ENCODE measurements around the gene FPR1.

FPR1 gene

DNA sequence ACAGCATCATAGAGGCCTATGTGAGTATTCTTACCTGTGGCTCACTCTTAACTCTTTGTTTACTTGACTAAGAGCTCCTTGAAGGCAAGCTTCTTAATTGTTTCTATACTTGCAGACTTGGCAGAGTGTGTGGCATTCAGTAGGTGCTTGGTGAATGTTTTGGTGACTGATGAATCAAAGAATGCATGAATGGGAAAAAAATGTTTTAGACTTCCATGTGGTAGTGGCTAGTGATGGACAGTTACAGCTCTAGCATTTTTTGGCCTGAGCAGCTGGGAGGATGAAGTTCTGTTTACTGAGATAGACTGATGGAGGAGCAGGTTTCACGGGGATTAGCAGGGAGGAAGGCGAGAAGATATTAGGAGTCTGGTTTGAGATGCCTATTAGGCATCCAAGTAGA lies 41.5 kb downstream of the FPR1 start:
- Mint-ChIP-seq H3K27me3 (no peaks in the 10 kb centered on the region), H3K27ac (no peak overlapping the region)

DNA sequence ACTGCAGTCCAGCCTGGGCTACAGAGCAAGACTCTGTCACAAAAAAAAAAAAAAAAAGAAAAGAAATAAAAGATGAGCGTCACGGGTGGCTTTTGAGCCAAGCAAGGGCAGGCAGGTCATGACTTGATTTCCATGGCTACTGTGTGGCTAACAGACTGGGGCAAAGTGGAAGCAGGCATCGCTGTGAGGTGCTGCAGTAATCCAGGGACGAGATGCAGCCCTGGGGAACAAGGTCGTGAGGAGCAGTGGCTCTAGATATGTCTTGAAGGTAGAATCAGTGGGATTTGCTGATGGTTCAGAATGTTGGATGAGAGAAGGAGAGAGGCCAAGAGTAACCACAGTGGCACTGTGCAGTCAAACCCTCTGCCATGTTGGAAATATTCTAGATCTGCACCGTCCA lies 42.1 kb downstream of the FPR1 start:
- peaks cover 16% of the 10 kb centered on the region for H3K4me1 Mint-ChIP-seq (ENCODE audit: low read depth)
- peaks cover 15% of the 10 kb centered on the region for H3K36me3 Mint-ChIP-seq
- no peaks in the 10 kb centered on the region for H3K27me3 Mint-ChIP-seq
- H3K9me3 Mint-ChIP-seq (ENCODE audit: low read depth) = no peaks in the 10 kb centered on the region
- no peak overlapping the region for H3K27ac Mint-ChIP-seq
- no peak overlapping the region for H3K4me3 Mint-ChIP-seq

More for the DNA sequence above, 41.5 kb downstream of the FPR1 start:
- Mint-ChIP-seq H3K4me3 (no peak overlapping the region), H3K9me3 (ENCODE audit: low read depth) (peaks cover 1% of the 10 kb centered on the region), H3K4me1 (ENCODE audit: low read depth) (peaks cover 14% of the 10 kb centered on the region), H3K36me3 (peaks cover 13% of the 10 kb centered on the region)

DNA sequence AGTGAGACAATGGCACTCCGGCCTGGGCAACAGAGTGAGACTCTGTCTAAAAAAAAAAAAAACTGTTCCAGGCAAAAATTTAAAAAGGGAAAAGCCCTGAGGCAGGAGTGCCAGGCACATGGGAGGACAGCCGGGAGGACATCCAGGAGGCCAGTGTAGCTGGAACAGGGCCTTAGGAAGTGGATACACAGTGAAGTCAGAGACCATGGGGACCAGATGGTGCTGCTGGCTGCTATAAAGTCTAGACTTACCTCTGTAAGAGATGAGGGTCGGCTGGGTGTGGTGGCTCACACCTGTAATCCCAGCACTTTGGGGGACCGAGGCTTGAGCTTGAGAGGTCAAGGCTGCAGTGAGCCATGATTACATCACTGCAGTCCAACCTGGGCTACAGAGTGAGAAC lies 42.9 kb downstream of the FPR1 start:
- no peaks in the 10 kb centered on the region for H3K9me3 Mint-ChIP-seq (ENCODE audit: low read depth)
- H3K27ac Mint-ChIP-seq = no peak overlapping the region
- no peaks in the 10 kb centered on the region for H3K27me3 Mint-ChIP-seq
- H3K4me1 Mint-ChIP-seq (ENCODE audit: low read depth) = peaks cover 16% of the 10 kb centered on the region
- peaks cover 15% of the 10 kb centered on the region for H3K36me3 Mint-ChIP-seq
- H3K4me3 Mint-ChIP-seq = no peak overlapping the region

DNA sequence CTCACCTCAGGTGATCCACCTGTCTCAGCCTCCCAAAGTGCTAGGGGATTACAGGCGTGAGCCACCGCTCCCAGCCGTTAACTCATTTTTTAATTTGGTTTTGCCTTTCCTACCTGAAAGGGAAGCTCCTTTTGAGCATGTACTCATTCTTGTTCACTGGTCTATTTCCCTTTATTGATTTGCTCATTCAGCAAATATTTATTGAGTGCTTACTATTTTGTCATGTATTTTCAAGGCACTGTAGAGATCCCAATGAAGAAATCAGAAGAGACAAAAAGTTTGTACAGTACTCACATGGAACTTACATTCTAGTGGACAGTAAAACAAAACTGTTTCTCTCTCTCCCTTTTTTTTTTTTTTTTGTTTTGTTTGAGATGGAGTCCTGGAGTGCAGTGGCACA lies 44.8 kb downstream of the FPR1 start:
- Mint-ChIP-seq H3K9me3 (ENCODE audit: low read depth) (no peaks in the 10 kb centered on the region), H3K27me3 (no peaks in the 10 kb centered on the region), H3K4me3 (no peak overlapping the region), H3K36me3 (peaks cover 15% of the 10 kb centered on the region), H3K4me1 (ENCODE audit: low read depth) (peaks cover 26% of the 10 kb centered on the region), H3K27ac (no peak overlapping the region)

DNA sequence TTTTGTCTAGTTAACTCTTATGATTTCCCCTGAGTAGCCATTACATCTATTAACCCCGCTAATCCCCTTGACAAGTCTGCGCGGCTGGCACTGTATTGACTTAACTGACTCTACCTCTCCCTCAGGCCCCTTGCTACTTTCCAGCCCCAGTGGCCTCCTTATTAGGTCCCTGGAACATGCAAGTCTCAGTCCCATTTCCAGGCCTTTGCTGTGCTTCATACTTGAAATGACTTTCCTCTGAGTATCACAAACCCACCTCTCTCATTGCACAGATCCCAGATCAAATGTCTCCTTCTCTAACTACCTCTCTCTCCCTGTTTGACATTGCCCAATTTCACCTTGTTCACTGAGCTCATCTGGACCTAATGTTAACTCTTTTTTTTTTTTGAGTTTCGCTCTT lies 45.4 kb downstream of the FPR1 start:
- H3K27ac Mint-ChIP-seq = peak overlapping the region; percentile 41
- H3K36me3 Mint-ChIP-seq = peaks cover 12% of the 10 kb centered on the region
- peaks cover 26% of the 10 kb centered on the region for H3K4me1 Mint-ChIP-seq (ENCODE audit: low read depth)
- peak overlapping the region; percentile 61 for H3K4me3 Mint-ChIP-seq
- no peaks in the 10 kb centered on the region for H3K9me3 Mint-ChIP-seq (ENCODE audit: low read depth)
- H3K27me3 Mint-ChIP-seq = no peaks in the 10 kb centered on the region

DNA sequence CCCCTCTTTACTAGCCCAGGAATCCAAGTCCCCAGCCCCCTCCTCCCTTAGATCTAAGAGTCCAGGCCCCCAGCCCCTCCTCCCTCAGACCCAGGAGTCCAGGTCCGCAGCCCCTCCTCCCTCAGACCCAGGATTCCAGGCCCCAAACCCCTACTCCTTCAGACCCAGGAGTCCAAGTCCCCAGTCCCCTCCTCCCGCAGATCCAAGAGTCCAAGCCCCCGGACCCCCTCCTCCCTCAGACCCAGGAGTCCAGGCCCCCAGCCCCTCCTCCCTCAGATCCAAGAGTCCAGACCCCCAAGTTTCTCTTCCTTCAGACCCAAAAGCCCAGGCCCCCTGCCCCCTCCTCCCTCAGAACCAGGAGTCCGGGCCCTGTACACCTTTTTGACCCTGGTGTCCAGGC lies 47.1 kb downstream of the FPR1 start:
- H3K27me3 Mint-ChIP-seq = no peaks in the 10 kb centered on the region

DNA sequence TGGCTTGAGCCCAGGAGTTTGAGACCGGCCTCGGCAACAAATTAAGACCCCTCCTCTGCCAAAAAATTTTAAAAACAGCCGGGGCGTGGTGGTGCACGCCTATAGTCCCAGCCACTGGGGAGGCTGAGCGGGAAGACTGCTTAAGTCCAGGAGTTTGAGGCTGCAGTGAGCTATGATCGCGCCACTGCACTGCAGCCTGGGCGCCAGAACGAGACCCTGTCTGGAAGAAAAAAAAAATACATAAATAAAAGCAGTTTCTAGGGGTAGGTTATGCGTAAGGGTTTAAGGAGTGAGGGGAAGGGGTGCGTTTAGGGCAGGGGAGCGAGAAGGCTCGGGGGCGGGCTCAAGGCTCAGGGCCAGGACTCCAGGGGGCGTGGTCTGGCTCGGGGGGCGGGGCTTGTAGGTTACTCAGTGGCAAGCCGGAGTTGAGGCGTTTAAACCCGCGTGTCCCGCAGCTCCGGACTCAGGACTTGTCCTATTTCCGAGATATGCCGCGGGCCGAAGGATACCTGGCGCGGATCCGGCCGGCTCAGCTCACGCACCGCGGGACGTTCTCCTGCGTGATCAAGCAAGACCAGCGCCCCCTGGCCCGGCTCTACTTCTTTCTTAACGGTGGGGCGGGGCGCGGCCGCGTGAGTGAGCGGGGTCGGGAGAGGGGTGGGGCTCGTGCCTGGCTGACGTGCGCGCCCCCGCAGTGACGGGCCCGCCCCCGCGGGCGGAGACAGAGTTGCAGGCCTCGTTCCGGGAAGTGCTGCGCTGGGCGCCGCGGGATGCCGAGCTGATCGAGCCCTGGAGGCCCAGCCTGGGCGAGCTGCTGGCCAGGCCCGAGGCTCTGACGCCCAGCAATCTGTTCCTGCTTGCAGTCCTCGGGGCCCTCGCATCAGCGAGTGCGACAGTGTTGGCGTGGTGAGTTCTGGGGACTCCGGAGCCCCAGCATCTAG lies 47.8 kb downstream of the FPR1 start:
- Mint-ChIP-seq H3K9me3 (ENCODE audit: low read depth) (no peaks in the 10 kb centered on the region), H3K27ac (peak overlapping the region; percentile 90), H3K36me3 (peaks cover 12% of the 10 kb centered on the region), H3K4me1 (ENCODE audit: low read depth) (peaks cover 24% of the 10 kb centered on the region), H3K27me3 (no peaks in the 10 kb centered on the region), H3K4me3 (peak overlapping the region; percentile 91)

More for the DNA sequence above, 47.1 kb downstream of the FPR1 start:
- peak overlapping the region; percentile 90 for H3K27ac Mint-ChIP-seq
- peak overlapping the region; percentile 91 for H3K4me3 Mint-ChIP-seq
- no peaks in the 10 kb centered on the region for H3K9me3 Mint-ChIP-seq (ENCODE audit: low read depth)
- H3K4me1 Mint-ChIP-seq (ENCODE audit: low read depth) = peaks cover 26% of the 10 kb centered on the region
- peaks cover 12% of the 10 kb centered on the region for H3K36me3 Mint-ChIP-seq

DNA sequence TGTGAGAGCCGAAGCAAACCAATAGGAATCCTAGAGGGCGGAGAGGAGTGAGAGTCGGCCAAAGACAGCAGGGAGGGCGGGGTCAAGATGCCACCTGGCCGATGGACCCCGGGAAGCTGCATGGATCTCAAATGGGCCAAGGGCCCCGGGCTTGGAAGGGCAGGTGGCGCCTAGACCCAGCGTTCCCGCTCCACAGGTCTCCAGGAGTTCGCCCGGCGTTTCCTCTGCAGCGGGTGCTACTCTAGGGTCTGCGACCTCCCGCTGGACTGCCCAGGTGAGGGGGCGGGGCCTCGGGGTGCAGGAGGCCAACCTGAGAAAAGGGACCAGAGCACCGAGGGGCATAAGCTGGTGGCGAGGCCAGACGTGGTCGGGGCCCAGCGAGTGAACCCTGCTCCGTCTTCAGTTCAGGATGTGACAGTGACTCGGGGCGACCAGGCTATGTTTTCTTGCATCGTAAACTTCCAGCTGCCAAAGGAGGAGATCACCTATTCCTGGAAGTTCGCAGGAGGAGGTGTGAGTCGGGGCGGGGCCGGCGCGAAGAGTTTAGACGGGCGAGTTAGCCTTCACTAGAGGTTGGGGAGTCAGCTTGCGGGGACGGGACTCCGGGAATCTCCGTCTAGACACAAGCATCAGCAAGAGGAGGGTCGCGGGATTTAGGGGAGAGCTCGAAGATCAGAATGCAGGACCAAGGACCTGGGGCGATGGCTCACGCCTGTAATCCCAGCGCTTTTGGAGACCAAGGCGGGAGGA lies 48.7 kb downstream of the FPR1 start:
- peaks cover 12% of the 10 kb centered on the region for H3K36me3 Mint-ChIP-seq
- H3K9me3 Mint-ChIP-seq (ENCODE audit: low read depth) = no peaks in the 10 kb centered on the region
- H3K4me3 Mint-ChIP-seq = peak overlapping the region; percentile 91
- H3K27me3 Mint-ChIP-seq = no peaks in the 10 kb centered on the region
- peaks cover 24% of the 10 kb centered on the region for H3K4me1 Mint-ChIP-seq (ENCODE audit: low read depth)
- peak overlapping the region; percentile 68 for H3K27ac Mint-ChIP-seq

DNA sequence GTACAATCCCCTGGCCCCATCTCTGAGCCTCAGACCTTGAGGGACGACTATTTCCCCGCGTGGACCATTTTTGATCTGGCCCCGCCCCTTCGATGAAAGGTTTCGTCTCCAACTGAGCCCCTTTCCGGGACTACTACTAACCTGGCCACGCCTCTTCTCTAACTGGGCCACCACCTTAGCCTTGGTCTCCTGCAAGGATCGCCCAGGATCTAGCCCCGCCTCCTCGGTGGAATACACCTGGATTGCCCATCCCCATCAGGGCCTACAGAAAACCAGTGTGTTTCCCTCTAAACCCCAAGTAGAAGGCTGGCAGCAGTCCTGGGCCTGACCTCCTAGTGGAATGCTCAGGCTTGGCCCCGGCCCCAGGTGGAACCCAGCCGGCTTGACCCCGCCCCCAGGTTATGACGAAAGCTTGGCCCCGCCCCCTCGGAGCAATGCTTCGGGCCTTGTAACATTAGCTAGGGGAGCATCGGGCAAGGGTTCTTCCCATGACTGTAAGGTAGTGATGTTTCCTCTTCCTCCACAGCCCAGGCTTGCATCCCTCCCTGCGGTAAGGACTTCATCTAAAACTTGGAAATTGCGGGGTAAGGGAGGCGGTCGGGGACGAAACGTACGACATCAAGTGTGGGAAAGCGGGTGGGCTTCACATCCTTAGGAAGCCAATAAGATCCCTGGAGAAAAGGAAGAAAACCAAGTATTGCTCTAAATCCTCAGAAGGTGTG lies 49.4 kb downstream of the FPR1 start:
- Mint-ChIP-seq H3K27ac (no peak overlapping the region), H3K9me3 (ENCODE audit: low read depth) (no peaks in the 10 kb centered on the region), H3K36me3 (peaks cover 12% of the 10 kb centered on the region), H3K4me1 (ENCODE audit: low read depth) (peaks cover 24% of the 10 kb centered on the region), H3K4me3 (peak overlapping the region; percentile 91), H3K27me3 (no peaks in the 10 kb centered on the region)

DNA sequence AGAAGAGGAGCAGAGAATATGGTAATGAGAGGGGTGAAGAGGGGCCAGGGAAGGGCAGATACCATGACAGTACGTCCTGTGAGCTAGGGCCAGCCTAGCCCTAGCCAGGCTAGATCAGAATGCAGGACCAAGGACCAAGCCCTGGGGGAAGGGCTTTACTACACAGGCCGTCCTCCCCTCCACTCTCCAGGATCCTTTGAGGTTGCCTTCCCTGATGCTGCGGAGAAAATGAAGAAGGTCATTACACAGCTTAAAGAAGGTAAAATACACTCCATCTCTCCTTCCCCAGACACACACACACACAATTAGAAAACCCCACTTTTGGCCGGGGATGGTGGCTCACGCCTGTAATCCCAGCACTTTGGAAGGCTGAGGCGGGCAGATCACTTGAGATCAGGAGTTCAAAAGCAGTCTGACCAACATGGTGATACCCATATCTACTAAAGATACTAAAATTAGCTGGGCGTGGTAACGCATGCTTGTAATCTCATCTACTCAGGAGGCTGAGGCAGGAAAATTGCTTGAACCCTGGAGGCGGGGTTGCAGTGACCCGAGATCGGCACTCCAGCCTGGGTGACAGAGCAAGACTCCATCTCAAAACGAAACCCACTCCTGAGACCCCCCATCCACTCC lies 50.1 kb downstream of the FPR1 start:
- H3K9me3 Mint-ChIP-seq (ENCODE audit: low read depth) = no peaks in the 10 kb centered on the region
- H3K36me3 Mint-ChIP-seq = peaks cover 12% of the 10 kb centered on the region
- H3K4me1 Mint-ChIP-seq (ENCODE audit: low read depth) = peaks cover 23% of the 10 kb centered on the region
- H3K27ac Mint-ChIP-seq = no peak overlapping the region
- H3K27me3 Mint-ChIP-seq = no peaks in the 10 kb centered on the region
- peak overlapping the region; percentile 20 for H3K4me3 Mint-ChIP-seq

DNA sequence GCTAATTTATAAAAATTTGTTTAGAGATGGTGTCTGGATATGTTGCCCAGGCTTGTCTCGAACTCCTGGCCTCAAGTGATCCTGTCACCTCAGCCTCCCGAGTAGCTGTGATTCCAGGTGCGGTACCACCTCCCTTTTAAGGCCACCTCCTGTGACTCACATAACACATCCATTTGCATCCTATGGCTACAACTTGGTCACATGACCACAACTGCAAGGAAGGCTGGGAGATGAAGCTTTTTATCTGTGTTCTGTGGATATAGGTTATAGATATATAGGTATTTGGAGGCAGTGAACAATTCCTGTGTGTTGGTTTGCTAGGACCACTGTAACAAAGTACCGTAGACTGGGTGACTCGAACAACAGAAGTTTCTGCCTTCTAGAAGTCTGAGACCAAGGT lies 52.5 kb downstream of the FPR1 start:
- Mint-ChIP-seq H3K4me1 (ENCODE audit: low read depth) (peaks cover 10% of the 10 kb centered on the region), H3K27me3 (no peaks in the 10 kb centered on the region), H3K36me3 (no peaks in the 10 kb centered on the region), H3K4me3 (no peak overlapping the region), H3K27ac (no peak overlapping the region), H3K9me3 (ENCODE audit: low read depth) (no peaks in the 10 kb centered on the region)

DNA sequence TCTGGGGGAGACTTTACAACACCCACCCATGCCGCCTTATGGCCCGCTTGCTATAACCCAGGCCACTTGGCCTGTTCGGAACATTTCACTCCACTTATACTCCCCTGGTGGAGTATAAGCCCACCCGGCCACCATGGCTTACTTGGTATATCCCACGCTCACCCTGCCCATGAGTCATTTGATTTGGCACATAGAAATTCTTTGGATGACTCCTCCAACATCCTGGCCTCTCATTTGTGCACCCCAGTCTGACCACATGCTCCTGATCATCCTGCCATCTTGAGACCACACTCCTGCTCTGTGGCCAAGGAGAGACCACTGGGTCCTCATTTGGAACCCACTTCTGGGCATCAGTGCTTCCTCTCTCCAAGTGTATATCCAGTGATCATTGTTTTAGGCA lies 53.4 kb downstream of the FPR1 start:
- Mint-ChIP-seq H3K4me3 (no peak overlapping the region), H3K4me1 (ENCODE audit: low read depth) (peaks cover 9% of the 10 kb centered on the region), H3K9me3 (ENCODE audit: low read depth) (no peaks in the 10 kb centered on the region), H3K27ac (no peak overlapping the region), H3K36me3 (no peaks in the 10 kb centered on the region), H3K27me3 (no peaks in the 10 kb centered on the region)

DNA sequence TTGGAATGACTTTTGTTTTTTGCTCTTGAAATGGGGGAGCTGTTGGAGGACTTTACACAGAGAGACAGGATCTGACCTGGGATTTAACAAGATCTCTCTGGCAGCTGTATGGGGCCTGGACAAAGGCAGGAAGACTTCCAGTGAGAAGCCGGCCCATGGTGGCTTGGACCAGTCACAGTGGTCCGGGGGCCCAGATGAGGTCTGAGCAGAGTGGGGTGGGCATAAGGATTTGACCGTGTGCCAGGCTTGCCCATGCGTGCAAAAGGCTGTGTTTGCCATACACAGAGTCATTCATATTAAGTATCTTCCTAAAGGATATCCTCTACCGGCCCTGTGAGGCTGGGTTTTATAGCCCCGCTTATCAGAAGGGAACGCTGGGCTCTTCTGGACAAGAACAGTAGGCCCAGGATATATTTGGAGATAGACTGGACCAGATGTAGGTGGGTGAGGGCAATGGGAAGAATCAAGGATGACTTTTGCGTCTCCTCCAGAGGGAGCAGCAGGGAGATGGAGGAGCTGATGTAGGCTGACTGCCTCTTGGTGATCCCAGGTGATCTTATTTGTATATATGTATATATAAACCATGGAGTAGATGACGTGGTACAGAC lies 54.4 kb downstream of the FPR1 start:
- H3K4me3 Mint-ChIP-seq = no peak overlapping the region
- peaks cover 2% of the 10 kb centered on the region for H3K4me1 Mint-ChIP-seq (ENCODE audit: low read depth)
- H3K27me3 Mint-ChIP-seq = no peaks in the 10 kb centered on the region
- H3K36me3 Mint-ChIP-seq = no peaks in the 10 kb centered on the region
- H3K9me3 Mint-ChIP-seq (ENCODE audit: low read depth) = no peaks in the 10 kb centered on the region
- H3K27ac Mint-ChIP-seq = no peak overlapping the region

DNA sequence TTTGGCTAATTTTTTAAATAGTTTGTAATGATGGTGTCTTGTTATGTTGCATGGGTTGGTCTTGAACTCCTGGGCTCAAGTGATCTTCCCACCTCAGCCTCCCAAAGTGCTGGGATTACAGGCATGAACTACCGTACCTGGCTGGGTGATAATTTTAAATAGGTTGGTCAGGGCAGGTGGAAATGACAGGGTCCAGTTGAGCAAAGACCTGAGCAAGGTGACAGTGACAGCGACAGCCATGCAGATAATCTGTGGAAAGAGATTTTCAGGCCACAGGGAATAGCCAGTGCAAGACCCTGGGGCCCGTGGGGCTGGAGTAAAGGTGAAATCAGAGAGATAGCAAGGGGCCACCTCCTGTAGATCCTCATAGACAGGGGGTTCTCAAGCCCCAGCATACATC lies 55.1 kb downstream of the FPR1 start:
- Mint-ChIP-seq H3K4me1 (ENCODE audit: low read depth) (peaks cover 2% of the 10 kb centered on the region), H3K27me3 (no peaks in the 10 kb centered on the region)

More for the DNA sequence above, 55.1 kb downstream of the FPR1 start:
- H3K27ac Mint-ChIP-seq = no peak overlapping the region
- no peaks in the 10 kb centered on the region for H3K9me3 Mint-ChIP-seq (ENCODE audit: low read depth)
- no peaks in the 10 kb centered on the region for H3K36me3 Mint-ChIP-seq
- no peak overlapping the region for H3K4me3 Mint-ChIP-seq
